NCI-H526 (cell line): ENCODE measurements around the gene FAM13A.

ENCODE experiments used
- DNase-seq, 2 experiments: peaks; one replicate each; lab custom pipeline; 2025; lab: John Stamatoyannopoulos, UW

The FAM13A gene

DNA sequence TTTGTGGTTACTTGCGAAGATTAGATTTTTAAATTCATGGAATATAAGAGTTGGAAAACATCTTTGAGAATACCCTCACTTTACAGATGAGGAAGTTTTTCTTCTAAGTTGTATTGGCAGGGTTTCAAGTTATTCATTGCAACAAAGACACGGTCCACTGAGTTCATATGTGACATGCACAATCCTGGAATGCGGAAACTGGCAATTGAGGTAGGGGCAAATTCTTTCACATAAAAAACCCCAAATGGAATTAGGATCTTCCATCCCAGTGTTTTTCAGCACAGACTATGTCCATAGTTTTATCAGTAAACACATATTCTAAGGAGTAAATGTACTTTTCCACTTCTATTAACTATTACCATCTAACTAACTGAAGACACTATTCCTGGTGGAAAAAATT is 277.6 kb downstream of the FAM13A start:
- no peak for DNase-seq

DNA sequence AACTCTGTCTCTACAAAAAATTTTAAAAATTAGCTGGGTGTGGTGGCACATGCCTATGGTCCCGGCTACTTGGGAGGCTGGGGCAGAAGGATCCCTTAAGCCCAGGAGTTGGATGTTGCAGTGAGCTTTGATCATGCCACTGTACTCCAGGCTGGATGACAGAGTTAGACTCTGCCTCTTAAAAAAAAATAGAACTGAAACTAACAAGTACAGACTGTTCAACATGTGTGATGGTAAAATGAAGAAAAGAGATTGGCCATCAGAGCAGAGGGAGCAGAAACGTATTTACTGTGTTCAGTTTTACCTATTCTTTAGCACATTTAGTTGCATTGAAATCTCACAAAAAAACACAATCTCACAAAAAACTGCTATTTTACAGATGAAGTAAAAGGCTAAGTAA is 281.5 kb downstream of the FAM13A start:
- no peak for DNase-seq

DNA sequence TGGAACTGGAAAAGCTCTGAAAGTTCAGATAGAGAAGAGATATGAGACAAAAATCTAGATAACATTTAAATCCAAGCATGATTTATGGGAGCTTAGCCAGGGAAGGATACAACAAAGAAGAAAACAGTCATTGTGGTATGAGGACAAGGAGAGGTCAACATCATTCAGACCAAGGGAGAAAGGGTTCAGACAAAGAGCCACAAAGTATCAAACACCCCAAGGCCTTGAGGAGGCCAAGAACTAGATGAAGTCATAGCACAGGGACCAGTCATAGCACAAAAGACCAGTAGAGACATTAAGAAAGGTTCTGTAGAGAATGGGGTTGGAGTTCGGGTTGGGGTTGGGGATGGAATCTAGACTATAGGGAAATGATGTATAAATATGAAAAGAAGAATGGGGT is 282.0 kb downstream of the FAM13A start:
- no peak for DNase-seq

DNA sequence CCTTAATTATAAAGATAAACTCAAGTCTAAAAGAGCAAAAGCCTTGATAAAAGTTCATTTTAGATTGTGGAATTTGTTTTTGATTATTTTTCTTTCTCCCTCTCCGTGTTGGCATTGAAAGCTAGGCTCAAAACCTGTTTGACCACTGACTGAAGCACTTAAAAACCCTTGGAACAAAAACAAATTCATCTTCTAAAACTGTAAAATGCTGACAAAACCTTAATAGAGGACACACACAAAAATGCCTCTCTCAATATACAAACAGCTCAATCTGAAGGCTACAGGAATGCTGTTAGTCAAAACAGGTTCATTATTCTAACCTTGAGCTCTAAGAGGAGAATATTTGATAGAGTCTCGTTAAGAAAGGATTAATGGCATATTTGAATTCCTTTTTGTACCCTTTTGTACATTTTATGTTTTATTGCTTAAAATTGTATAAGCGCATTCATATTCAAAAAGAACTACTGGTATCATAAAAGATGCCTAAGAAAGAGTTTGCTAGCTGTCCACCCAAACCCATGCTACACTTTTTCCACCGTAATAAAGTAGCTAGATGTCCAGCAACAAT is 285.0 kb downstream of the FAM13A start:
- no peak for DNase-seq

DNA sequence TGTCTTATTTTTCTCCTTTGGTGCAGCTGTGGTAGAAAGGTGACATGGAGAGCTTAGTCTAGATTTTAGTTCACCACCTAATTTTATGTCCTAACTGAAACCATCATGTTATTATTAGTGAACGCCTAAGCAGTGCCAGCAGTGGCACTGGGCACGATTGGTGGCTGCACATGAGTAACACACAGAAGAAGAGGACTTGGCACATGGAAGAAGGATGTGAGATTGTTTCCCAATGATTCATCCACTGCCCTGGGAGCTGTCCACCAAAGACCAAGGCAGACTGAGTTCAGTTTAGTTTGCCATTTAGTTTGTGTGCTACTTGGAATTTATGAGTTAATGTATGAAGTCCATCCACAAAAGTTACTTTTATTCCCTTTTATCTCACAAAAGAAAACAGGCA is 291.3 kb downstream of the FAM13A start:
- no peak for DNase-seq

DNA sequence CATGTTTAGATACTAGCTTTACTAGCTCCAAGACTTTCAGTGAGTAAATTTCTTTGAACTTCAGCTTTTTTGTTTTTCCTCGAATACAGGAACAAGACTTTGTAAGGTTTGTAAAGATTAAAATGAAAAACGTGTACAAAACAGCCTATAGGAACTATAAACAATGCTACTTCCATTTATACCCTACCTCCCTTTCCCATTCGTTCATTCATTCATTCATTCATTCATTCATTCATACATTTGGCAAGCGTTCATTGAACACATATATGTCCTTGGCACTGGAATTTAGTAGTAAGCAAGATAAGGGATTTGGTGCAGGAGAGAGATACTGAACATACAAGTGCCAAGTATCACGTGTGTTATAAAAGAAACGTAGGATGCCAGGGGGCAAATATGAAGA is 293.9 kb downstream of the FAM13A start:
- no peak for DNase-seq

DNA sequence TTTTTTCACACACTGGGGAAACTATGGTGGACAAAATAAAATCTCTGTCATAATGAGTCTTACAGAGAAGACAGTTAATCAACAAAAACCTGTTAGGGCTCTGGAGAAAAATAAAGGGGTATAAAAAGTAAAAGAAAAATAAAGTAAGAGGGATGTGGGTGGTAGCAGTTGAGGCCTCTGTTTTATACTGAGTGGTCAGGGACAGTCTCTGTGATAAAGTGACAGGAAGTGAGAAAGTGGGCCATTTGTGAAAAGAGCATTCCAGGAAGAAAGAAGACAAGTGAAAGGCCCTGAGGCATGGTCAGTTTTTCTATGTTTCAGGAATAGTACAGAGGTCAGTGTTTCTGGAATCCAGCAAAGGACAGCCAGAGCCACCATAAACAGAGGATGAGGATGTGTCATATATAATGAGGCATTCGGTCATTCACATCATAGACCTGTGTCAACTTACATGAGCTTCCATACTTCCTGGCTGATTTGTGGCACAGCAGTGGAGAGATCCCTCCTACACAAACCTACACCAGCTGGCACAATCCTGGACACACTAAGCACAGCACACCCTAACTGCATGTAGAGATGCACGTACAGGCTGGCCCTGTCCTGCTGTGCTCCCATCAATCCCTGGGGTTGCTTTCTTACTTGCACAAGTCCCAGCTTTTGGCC is 295.0 kb downstream of the FAM13A start:
- no peak for DNase-seq

DNA sequence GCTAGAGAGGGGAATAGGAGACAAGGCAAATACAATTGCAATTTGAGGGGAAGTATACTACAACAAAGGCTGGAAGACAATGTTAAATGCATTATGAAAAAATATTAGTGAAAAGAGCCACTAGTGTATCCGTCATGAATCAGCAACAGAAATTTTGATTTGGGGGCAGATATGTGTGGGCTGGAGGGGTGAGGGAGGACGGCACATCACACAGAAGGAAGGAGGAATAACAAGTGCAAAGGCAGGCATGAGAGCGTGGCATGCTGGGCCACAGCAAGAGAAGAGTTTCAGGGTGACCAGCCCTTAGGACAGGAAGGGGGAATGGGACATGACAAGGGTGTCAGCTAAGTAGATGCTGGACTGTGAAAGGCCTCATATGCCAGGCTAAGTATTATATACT is 295.6 kb downstream of the FAM13A start:
- no peak for DNase-seq

DNA sequence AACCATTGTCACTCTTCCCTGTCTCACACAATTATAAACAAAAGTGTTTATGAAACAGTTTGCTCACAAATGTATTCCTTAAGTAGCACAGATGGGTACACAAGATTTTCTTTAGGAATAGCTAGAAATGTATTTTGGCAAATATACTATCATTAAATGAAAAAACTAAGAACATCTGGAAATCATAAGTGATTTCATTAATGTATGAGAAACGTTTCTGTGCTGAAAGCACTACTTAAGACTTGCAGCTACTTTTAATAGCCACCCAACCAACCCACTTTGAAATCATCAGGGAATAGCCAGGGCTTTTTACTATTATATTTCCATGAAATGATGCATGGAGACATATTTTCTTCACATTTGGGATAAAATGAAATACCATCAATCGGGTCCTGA is 297.1 kb downstream of the FAM13A start:
- DNase-seq: no peak

DNA sequence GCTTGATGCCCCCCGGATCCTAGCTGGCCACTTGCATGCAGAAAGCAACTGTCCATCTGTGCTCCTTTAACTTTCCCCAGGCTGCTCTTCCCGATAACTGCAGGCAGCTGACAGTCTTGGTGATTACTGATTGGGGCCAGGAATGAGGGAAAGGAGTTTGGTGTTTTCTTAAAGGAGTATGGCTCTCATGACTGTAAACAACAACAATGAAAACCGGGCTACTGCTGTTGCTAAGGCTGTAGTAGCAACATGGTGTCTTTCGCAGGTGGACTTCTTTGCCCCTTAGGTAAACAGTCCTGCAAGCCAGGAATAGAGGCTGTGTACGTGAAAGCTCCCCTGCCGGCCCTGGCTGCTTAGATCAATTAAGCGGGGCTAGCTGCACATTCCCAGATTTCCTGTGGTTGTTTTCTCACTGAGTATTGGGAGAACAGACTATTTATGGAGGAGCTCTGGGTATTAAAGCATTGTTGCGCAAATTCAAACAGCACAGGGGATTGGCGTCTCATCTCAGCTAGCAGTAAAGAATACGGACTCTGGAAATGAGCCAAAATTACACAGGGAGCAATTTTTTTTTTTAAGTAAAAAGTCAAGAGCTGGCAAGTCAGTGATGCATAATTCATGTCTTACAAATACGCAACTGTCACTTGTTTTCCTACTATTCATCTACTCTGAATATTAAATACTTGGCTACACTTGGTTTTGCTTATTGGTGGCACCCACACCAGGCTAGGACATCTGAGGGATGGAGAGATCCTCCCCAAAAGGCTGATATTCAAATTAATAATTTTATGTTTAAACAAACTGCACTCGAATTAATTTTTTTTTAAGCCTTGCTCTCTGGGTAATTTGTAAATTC is 297.7 kb downstream of the FAM13A start:
- no peak for DNase-seq

DNA sequence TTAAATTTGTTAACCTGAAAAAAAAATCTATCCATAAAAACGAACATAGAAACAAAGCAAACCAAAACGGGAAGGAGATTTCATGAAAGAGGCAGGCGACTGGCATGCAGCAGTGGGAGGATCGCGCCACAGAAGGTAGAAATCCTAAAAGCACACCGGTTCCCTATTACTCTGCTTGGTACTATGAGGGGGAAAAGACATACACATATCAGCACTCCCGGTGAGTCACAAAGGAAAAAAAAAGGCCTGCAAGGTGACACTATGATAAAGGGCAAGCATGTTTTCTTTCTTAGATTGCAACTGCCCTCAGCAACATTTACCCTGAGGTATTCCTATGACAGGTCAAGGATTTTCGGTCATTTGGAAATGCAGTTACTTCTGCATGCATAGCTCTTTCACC is 298.7 kb downstream of the FAM13A start:
- DNase-seq: no peak

DNA sequence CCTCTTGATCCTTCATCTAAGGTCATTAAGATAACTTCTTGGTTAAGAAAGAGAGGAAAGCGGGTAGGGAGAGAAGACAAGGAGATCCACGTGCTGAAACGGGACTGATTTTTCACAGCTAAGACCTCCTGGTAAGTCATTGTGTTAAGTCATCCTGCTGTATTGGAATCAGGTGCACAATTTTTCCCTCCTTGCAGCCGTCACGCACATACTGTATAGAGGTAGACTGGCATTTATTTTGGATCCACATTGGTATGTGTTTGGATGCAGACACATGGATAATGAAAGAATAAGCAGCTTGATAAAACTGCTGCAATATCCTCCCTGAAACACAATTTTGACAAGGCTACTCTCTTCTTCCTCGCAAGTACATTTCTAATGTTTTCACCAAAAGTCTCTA is 299.2 kb downstream of the FAM13A start:
- no peak for DNase-seq

DNA sequence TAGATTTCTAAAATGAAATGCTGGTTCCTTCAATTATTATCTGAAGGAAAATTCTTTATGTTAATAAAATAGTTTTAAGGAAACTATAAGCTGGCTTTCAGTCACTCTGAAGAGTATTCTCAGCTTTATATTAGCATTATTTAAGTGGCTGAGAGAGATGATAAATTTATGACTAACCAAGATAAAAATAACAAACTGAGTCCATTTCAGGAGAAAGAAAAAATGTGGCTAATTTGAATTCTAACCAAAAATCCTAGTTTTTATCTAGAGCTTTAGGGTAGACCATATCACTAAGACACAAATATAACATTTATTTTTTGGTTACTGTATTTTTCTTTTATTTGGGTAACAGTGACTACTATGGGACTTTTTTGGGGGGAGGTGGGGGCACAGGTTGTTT is 299.9 kb downstream of the FAM13A start:
- DNase-seq: no peak

DNA sequence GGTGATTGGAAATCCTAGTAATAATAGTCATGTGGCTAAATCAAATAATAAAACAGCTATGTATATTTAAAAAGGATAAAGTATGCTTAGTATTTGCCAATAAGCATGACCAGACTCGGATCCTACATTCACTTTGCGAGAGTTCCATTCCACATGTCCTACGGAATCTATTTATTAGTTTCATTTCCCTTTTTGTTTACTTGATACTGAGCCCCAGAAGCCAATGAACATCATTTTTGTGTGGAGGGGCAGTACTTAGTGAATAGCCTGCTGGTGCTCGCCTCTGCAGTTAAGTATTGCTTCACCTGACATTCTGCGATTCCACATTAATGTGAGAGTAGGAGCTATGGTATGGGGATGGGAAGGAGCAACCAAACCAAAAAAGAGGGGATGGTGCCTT is 300.8 kb downstream of the FAM13A start:
- no peak for DNase-seq

DNA sequence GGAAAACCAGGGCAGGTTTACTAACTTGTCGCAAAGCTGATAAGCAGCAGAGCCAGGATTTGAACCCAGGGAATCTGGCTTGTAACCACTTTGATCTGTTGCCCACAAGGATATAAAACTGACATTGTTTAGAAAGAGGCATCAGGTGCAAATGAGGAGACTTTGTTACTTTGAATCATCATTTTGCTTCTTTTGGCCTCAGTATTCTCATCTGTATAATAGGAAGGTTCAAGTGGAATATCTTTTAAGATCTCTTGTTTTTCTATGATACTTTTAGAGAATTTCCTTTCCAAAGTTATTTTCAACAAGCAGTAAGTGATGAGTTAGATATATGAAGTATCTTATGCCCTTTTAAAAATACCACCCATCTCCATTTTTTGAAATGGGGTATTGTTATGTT is 301.5 kb downstream of the FAM13A start:
- DNase-seq: no peak

DNA sequence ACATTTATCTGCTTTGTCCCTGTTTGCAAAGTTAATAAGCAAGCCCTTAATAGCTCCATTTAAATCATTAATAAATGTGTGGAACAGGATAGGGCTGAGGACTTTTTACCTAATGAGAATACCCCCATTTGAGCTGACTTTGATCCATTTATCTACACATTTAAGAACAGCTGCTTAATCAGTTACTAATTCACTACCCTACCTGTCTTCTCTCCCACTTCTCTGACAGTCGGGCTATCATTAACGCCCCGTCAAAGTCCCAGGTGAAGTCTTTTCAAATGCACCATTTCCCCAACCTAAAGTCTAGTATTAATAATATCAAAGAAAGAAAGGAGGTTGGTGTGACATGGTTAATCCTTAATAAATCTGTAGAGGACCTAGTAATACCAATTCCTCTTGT is 302.2 kb downstream of the FAM13A start:
- no peak for DNase-seq

DNA sequence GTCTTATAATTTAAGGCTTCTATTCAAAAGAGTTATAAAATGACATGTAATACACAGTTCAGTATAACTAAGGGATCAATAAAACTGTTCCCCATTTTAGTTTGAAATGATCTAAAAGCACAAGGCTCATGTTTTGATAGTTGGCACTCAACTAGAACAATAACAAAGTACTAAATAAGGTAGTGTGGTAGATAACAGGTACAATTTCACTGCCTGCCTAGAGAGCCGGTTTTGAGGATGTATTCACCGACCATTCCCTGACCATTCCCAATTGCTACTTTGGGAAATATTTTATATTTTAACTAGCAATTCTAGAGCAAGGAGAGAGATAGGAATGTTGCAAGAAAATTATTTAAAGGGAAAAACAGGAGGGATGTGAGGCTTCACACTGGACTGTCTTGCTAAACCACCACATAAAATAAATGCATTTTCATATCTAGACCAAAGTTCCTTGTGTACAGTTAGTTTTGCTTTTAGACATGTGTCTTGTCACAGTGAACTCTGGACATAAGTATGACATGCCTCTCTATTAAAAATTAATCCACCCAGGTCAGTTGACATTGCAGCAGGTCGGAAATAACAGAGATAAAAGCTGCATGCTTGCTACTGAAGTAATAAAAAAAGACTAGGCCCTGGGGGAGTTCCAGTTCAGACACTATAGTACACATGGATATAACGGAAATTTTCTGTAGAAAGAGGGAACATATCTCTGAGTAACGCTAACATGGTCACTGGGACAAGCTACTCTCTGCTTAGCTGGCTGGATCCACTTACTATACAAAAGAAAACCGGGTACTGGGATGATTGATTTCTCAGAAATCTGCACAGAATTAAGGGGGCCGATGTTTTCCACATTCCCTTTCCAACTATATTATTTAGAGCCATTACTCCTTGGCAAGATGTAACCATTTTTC is 303.1 kb downstream of the FAM13A start:
- DNase-seq: no peak

DNA sequence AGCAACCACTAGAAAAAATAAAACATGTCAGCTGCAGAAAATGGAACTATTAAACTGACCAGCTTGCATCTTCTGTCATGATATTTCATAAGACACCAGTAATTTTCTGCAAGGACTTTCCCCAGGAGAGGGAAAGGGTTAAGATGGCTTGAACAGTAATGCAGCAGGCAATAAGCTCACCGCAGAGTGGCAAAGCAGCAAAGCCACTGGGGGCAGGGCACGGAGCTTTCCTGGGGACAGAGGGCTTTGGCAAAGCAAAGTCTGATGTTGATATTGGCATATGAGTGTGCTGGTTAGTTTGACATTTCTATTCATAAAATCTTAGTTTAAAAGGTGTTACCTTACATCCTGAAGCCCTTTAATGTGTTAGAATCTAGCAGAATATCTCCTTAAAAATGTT is 304.2 kb downstream of the FAM13A start:
- DNase-seq: no peak

DNA sequence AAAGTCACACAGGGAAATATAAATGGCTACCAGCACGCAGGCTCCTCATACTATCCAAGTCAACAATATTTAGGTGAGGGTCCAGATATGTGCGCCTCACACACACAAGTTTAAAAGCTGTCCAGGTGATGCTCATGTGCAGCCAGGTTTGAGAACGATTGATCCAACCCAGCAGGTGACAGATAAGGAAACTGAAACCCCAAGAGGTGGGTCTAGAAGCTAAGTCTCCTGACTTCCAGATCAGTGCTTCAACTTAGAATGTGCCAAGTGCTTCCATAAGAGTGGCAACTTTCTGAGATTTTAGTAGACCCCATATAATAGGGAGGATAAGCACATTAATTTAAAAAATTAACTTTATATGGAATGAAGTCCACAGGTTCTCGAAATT is 304.9 kb downstream of the FAM13A start:
- DNase-seq: no peak

DNA sequence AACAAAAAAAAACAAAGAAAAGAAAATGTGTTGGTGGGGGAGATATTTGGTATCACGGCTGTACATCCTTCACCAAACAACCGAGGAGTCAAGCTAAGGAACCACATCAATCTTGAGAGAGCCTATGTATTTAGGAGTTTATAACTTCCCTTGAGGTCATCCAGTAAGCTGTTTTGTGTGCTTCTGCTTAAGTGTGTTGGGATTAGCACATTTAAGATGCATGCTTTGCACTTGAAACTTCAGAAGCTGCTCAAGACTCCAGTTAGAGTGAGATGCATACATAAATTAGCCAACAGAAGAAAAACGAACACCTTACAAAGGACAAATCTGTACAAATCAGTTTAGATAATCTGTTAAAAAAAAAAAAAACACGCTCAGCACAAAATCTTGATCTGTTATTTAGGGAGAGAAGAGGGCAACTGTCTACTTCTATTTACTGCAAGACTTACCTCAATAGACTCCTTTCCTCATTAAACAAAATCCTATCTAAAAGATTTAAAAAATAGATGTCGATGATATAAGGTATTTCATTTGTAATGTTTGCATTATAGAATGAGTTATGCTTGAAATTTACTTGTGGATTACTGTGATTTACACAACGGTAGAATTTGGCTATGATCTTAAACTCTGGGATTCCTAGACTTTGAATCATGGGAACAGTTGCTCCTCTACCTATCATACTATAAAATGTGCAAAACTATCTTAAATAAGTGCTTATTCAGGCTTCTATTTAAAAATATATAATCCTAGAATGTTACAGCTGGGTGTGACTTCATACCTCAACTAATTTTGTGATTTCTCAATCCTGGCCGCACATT is 305.5 kb downstream of the FAM13A start:
- DNase-seq: no peak

DNA sequence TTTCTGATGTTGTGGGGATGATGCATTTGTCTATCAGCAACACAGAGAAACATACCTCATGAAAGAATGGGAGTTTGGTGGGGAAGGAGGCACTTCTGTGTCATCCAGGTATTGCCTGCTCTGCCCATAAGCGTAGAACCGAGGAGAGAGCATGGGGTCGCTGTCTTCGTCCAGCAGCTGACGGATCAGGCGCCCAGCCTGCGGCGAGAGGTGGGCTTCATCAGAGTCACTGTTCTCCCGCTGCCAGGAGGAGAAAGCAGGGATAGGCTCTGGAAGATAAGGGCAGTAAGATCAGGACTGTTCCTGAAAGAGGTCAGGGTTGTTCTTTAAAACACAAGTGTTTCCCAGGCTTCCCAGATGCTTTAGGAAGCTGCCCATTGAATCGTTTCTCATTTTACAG is 306.6 kb downstream of the FAM13A start:
- DNase-seq: no peak

DNA sequence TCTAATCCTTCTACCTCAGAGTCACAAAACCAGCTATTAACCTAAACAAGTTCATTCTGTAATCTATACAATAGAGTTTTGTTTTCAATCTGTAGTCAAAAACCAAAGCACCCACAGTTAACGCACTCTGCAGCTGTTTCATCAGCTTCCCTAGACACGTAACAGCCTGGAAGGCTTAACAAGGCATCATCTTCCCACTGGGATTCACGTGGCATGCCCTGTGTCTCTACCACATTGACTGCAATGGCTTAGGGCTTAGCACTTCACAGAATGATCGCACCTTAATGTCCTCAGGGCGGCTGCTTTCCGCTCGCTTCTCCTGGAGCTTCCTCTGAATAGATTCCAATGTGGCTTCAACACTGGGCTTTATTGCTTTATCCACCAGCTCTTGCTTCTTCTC is 309.6 kb downstream of the FAM13A start:
- no peak for DNase-seq
